ENCODE data around the gene DUSP28. TPM values are rescaled to one million over a fixed set of nuclear protein-coding genes. Genes with fewer than 3 reads are reported as not detected.

DUSP28 gene
- total RNA-seq, 4 donors from 2014 or later, result 3.0 to 5.3 (median 4.0) TPM

DNA sequence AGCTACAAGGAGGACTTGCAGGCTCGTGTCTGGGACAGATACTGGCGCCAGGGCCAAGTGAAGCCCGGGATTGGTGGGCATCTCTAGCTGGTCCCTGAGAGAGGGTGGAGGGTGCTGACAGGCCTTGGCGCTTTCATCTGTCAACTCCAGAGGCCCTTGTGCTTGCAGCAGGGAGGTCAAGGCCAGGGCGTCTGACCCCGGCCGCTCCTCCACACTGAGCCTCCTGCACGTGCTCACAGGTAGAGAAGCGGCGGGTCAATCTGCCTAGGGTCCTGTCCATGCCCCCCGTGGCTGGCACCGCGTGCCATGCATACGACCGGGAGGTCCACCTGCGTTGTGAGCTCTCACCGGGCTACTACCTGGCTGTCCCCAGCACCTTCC is 35.9 kb downstream of the DUSP28 start:
- peak overlapping the region in 2 of 4 donors; percentile 16 to 53 for H3K27ac ChIP-seq

DNA sequence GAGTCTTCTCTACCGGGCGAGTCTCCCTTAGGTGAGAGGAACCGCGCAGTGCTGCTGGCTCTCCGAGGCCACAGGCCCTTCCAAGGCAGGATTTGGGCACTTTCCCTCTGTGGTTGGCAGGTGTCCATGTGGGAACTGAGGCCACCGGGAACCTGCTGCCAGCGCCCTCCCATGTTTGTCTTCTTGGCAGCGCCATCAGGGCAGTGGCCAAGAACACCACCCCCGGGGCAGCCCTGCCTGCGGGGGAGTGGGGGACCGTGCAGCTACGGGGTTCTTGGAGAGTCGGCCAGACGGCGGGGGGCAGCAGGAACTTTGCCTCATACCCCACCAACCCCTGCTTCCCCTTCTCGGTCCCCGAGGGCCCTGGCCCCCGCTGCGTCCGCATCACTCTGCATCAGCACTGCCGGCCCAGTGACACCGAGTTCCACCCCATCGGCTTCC is 36.4 kb downstream of the DUSP28 start:
- WGBS, 2 donors (ENCODE audit: low coverage in 1 of 2), result 62 to 68% methylated on average over 5 of the region's 23 CpGs
- Histone ChIP-seq H3K36me3 (peaks cover 0 to 98% of the 10 kb centered on the region in 2 donors), H3K9me3 (no peaks in the 10 kb centered on the region), H3K4me1 (peaks cover 0 to 47% (median 0%) of the 10 kb centered on the region in 3 donors), H3K27ac (peak overlapping the region in 2 of 4 donors; percentile 16 to 53), H3K4me3 (peak overlapping the region in 1 of 2 donors; percentile 19), H3K27me3 (no peaks in the 10 kb centered on the region)
- peak; percentile 65 for ATAC-seq
- TF ChIP-seq EP300 (IDR thresholded peaks at IDR 0.05) (no peak), POLR2AphosphoS5 (IDR thresholded peaks at IDR 0.05) (peak; percentile 72)
- TF ChIP-seq, protein P1, sequence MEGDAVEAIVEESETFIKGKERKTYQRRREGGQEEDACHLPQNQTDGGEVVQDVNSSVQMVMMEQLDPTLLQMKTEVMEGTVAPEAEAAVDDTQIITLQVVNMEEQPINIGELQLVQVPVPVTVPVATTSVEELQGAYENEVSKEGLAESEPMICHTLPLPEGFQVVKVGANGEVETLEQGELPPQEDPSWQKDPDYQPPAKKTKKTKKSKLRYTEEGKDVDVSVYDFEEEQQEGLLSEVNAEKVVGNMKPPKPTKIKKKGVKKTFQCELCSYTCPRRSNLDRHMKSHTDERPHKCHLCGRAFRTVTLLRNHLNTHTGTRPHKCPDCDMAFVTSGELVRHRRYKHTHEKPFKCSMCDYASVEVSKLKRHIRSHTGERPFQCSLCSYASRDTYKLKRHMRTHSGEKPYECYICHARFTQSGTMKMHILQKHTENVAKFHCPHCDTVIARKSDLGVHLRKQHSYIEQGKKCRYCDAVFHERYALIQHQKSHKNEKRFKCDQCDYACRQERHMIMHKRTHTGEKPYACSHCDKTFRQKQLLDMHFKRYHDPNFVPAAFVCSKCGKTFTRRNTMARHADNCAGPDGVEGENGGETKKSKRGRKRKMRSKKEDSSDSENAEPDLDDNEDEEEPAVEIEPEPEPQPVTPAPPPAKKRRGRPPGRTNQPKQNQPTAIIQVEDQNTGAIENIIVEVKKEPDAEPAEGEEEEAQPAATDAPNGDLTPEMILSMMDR (IDR thresholded peaks at IDR 0.05), result no peak

More for the DNA sequence above, 35.9 kb downstream of the DUSP28 start:
- no peaks in the 10 kb centered on the region for H3K27me3 ChIP-seq
- no peak for ATAC-seq
- no peak for TF ChIP-seq POLR2AphosphoS5 (IDR thresholded peaks at IDR 0.05)
- TF ChIP-seq, protein P1 (IDR thresholded peaks at IDR 0.05), result no peak
- no peak for TF ChIP-seq EP300 (IDR thresholded peaks at IDR 0.05)
- no peak for TF ChIP-seq POLR2A (IDR thresholded peaks at IDR 0.05)
- peaks cover 0 to 98% of the 10 kb centered on the region in 2 donors for H3K36me3 ChIP-seq
- H3K4me1 ChIP-seq, result peaks cover 0 to 47% (median 0%) of the 10 kb centered on the region in 3 donors
- H3K9me3 ChIP-seq, result no peaks in the 10 kb centered on the region
- 60 to 70% methylated on average over 1 to 2 of the region's 17 CpGs for WGBS, 2 donors (ENCODE audit: low coverage in 1 of 2)
- peak overlapping the region in 1 of 2 donors; percentile 19 for H3K4me3 ChIP-seq

DNA sequence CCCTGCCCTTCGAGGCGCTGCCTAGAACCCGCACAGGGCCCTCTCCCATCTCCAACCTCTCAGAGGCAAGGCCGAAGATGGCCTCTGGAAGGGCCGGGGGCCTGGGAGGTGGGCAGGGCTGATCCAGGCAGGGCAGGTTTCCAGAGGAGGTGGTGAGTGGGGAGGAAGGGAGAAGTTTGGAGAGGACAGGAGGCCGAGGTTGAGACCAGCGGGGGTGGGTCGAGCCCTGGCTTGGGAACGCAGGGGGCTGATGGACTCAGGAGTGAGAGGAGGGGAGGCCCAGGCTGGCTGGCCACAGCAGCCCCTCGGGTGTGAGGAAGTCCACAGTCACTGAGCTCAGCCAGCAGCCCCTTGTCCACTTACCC is 36.9 kb downstream of the DUSP28 start:
- peaks cover 0 to 47% (median 0%) of the 10 kb centered on the region in 3 donors for H3K4me1 ChIP-seq
- TF ChIP-seq, protein P1 (IDR thresholded peaks at IDR 0.05), result no peak
- TF ChIP-seq POLR2AphosphoS5 (IDR thresholded peaks at IDR 0.05) (no peak), EP300 (IDR thresholded peaks at IDR 0.05) (no peak), POLR2A (IDR thresholded peaks at IDR 0.05) (no peak)
- peaks cover 0 to 96% of the 10 kb centered on the region in 2 donors for H3K36me3 ChIP-seq
- peak overlapping the region in 1 of 4 donors; percentile 53 for H3K27ac ChIP-seq
- WGBS, 2 donors (ENCODE audit: low coverage in 1 of 2), result 88% methylated on average over 4 of the region's 10 CpGs; no CpG with 5 or more reads in 1 of the 2 donors
- H3K27me3 ChIP-seq, result no peaks in the 10 kb centered on the region
- ATAC-seq, result no peak
- no peaks in the 10 kb centered on the region for H3K9me3 ChIP-seq
- H3K4me3 ChIP-seq, result no peak overlapping the region

DNA sequence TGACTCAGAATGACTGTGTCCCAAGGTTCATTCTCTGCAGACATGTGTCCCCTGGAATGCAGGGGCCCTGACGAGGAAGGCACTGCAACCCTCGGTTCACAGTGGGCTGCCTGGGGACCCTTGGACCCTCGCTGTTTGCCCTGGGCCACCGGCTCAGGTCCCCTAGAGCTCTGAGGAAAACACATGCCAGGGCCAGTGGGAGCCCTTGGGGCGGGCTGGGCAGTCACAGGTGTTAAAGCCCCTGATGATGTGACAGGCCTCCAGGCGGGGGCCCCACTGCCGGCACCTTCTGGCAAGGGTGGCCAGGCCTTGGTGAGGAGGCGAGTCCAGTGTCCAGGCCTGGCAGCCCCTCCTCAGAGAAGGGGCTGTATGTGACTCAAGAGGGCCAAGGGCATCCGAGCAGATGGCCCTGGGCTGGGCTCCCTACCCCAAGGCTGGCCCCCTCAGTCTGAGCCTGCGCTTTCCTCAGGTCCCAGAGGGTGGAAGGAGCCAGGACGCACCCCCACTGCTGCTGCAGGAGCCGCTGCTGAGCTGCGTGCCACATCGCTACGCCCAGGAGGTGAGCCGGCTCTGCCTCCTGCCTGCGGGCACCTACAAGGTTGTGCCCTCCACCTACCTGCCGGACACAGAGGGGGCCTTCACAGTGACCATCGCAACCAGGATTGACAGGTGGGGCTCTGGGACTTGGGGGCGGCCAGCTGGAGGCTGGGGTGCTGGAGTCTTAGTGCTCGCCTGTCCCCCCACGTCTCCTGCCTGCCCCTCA is 37.4 kb downstream of the DUSP28 start:
- peak overlapping the region in 1 of 4 donors; percentile 53 for H3K27ac ChIP-seq
- H3K9me3 ChIP-seq, result no peaks in the 10 kb centered on the region
- peaks cover 0 to 47% (median 0%) of the 10 kb centered on the region in 3 donors for H3K4me1 ChIP-seq
- no peak overlapping the region for H3K4me3 ChIP-seq
- 100% methylated on average over 1 of the region's 22 CpGs; no CpG with 5 or more reads in 1 of the 2 donors for WGBS, 2 donors (ENCODE audit: low coverage in 1 of 2)
- no peak for ATAC-seq
- H3K27me3 ChIP-seq, result no peaks in the 10 kb centered on the region
- TF ChIP-seq EP300 (IDR thresholded peaks at IDR 0.05) (no peak), POLR2A (IDR thresholded peaks at IDR 0.05) (no peak)
- TF ChIP-seq, protein P1 (IDR thresholded peaks at IDR 0.05), result no peak
- H3K36me3 ChIP-seq, result peaks cover 0 to 96% of the 10 kb centered on the region in 2 donors

Measured in gastroesophageal sphincter (tissue), 4 donors.